PC-9 (cell line): Measurements from ENCODE around the gene PTPRD. TPM values are rescaled to one million over a fixed set of nuclear protein-coding genes. Genes with fewer than 3 reads are reported as not detected.

Experiments
- BruUV-seq: library from RNA; stranded (reverse); fragments of 400-500 nt; replicated peaks from 2 replicates; lab custom pipeline; 2021; lab: Mats Ljungman, UMichigan
- CTCF ChIA-PET: fragments of 300-600 bp; sonication (Branson Sonifier 250); formaldehyde crosslinking; loops from one replicate; lab custom pipeline; 2022; ENCODE audit warnings: antibody characterized with exemption; lab: Charles Lee
- POLR2A ChIA-PET: fragments of 300-600 bp; sonication (Branson Sonifier 250); formaldehyde crosslinking; loops from one replicate; lab custom pipeline; 2022; ENCODE audit warnings: antibody characterized with exemption; ENCODE audit not compliant: unreplicated experiment; lab: Charles Lee
- DNase-seq, 2 experiments: peaks; one replicate each; pipeline versions ENCODE4 v3.0.0 to v3.0.0-alpha.2; 2015 to 2022; ENCODE audit warnings: mixed read lengths in 1 of 2
- H2AFZ ChIP-seq: fragments of 200-600 bp; sonication (generic); 2 replicates; pipeline ENCODE4 v1.8.1; 2017; ENCODE audit warnings: antibody characterized with exemption
- H3F3A ChIP-seq: fragments of 200-600 bp; sonication (generic); 2 replicates; pipeline ENCODE4 v1.8.1; 2017; ENCODE audit warnings: antibody characterized with exemption, mild to moderate bottlenecking, low read depth; ENCODE audit not compliant: insufficient read depth
- H3K27ac ChIP-seq: fragments of 200-600 bp; sonication (generic); 2 replicates; pipeline ENCODE4 v1.6.1; 2016; ENCODE audit warnings: mixed run types
- H3K27me3 ChIP-seq: fragments of 200-600 bp; sonication (generic); 2 replicates; pipeline ENCODE4 v1.6.1; 2016; ENCODE audit warnings: low read depth, mixed run types; ENCODE audit not compliant: insufficient read depth
- H3K36me3 ChIP-seq: fragments of 200-600 bp; sonication (generic); 2 replicates; pipeline ENCODE4 v1.6.1; 2016; ENCODE audit warnings: low read depth, mixed run types
- H3K4me1 ChIP-seq: fragments of 200-600 bp; sonication (generic); replicated peaks from 2 replicates; pipeline ENCODE4 v1.6.1; 2016; ENCODE audit warnings: mixed run types; ENCODE audit not compliant: insufficient read depth
- H3K4me2 ChIP-seq: fragments of 200-600 bp; sonication (generic); 2 replicates; pipeline ENCODE4 v1.6.1; 2017; ENCODE audit warnings: mixed run types
- H3K4me3 ChIP-seq: fragments of 200-600 bp; sonication (generic); 2 replicates; pipeline ENCODE4 v1.6.1; 2016; ENCODE audit warnings: mixed run types
- H3K79me2 ChIP-seq: fragments of 200-600 bp; sonication (generic); 2 replicates; pipeline ENCODE4 v1.6.1; 2017; ENCODE audit warnings: low read depth, mixed run types
- H3K9me2 ChIP-seq: fragments of 200-600 bp; sonication (generic); 2 replicates; pipeline ENCODE4 v1.8.1; 2017; ENCODE audit warnings: mild to moderate bottlenecking; ENCODE audit not compliant: insufficient read depth
- H3K9me3 ChIP-seq: fragments of 200-600 bp; sonication (generic); 2 replicates; pipeline ENCODE4 v1.8.1; 2016; ENCODE audit warnings: low read depth; ENCODE audit not compliant: insufficient read depth
- H4K20me1 ChIP-seq: fragments of 200-600 bp; sonication (generic); 2 replicates; pipeline ENCODE4 v1.8.1; 2017; ENCODE audit not compliant: insufficient read depth
- EZH2 ChIP-seq: fragments of 200-600 bp; sonication (generic); IDR thresholded peaks from 2 replicates; pipeline ENCODE4 v1.8.0; 2017; ENCODE audit warnings: antibody characterized with exemption, low read depth
- intact Hi-C: fragments of 100-400 bp; cut with micrococcal nuclease; formaldehyde crosslinking; loops from one replicate; pipeline ENCODE4 v1.10.0; 2022; ENCODE audit not compliant: unreplicated experiment
- total RNA-seq: library from RNA; stranded (reverse); gene quantifications from 2 replicates; pipeline ENCODE4 v1.2.3, GENCODE V29; 2021
- TF ChIP-seq, protein P1 (sequence below): fragments of 200-600 bp; sonication (generic); conservative IDR thresholded peaks from 2 replicates; pipeline ENCODE4 v1.6.1; 2017; ENCODE audit warnings: mixed run types, antibody characterized with exemption, mild to moderate bottlenecking, moderate library complexity

Gene PTPRD
- total RNA-seq, 1 experiment from 2014 or later, result not detected

DNA sequence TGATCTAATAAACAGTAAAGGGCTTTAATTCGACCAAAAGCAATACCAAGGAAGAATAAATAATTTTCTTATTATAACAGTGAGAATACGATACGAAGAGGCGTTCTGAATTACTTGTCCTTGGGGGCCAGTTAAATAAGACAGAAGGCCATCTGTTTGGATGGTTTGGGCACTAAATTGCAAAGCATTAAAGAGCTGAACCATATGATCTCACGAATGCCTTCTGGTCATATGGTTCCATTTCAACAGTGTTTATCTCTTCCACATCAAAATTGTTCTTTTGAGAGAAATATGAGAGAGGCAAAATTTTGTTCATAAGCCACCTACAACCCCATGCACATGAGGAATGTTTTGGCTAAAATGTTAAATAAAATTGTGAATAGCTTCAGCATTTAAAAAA is 605.4 kb downstream of the PTPRD start:
- Histone ChIP-seq H3K4me2 (no peak overlapping the region), H3K27me3 (no peaks in the 10 kb centered on the region), H3K9me3 (no peaks in the 10 kb centered on the region), H3K4me3 (no peak overlapping the region), H3K79me2 (no peaks in the 10 kb centered on the region), H3K27ac (no peak overlapping the region), H3K36me3 (no peaks in the 10 kb centered on the region), H3K4me1 (no peaks in the 10 kb centered on the region), H3F3A (no peaks in the 10 kb centered on the region), H4K20me1 (no peaks in the 10 kb centered on the region), H3K9me2 (no peaks in the 10 kb centered on the region), H2AFZ (no peak overlapping the region)
- no peak for DNase-seq
- TF ChIP-seq, protein P1, sequence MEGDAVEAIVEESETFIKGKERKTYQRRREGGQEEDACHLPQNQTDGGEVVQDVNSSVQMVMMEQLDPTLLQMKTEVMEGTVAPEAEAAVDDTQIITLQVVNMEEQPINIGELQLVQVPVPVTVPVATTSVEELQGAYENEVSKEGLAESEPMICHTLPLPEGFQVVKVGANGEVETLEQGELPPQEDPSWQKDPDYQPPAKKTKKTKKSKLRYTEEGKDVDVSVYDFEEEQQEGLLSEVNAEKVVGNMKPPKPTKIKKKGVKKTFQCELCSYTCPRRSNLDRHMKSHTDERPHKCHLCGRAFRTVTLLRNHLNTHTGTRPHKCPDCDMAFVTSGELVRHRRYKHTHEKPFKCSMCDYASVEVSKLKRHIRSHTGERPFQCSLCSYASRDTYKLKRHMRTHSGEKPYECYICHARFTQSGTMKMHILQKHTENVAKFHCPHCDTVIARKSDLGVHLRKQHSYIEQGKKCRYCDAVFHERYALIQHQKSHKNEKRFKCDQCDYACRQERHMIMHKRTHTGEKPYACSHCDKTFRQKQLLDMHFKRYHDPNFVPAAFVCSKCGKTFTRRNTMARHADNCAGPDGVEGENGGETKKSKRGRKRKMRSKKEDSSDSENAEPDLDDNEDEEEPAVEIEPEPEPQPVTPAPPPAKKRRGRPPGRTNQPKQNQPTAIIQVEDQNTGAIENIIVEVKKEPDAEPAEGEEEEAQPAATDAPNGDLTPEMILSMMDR, result no peak
- no peak for TF ChIP-seq EZH2
- no TSS peak for BruUV-seq
- intact Hi-C loops, result no loop called here
- POLR2A ChIA-PET, result no interaction called here
- CTCF ChIA-PET, result no interaction called here

- H3K79me2 ChIP-seq, result no peaks in the 10 kb centered on the region
- no peaks in the 10 kb centered on the region for H3K36me3 ChIP-seq
- no peak overlapping the region for H2AFZ ChIP-seq
- H3K4me2 ChIP-seq, result no peak overlapping the region
- no peak for DNase-seq
- TF ChIP-seq, protein P1, result no peak
- TF ChIP-seq EZH2, result no peak
- H3K4me1 ChIP-seq, result no peaks in the 10 kb centered on the region
- H3K4me3 ChIP-seq, result no peak overlapping the region
- BruUV-seq, result no TSS peak
- no peaks in the 10 kb centered on the region for H3K9me2 ChIP-seq
- H3F3A ChIP-seq, result no peaks in the 10 kb centered on the region
- H3K9me3 ChIP-seq, result no peaks in the 10 kb centered on the region
- H3K27me3 ChIP-seq, result no peaks in the 10 kb centered on the region
- no peak overlapping the region for H3K27ac ChIP-seq
- ChIA-PET CTCF (no interaction called here), POLR2A (no interaction called here)
- intact Hi-C loops, result no loop called here
- H4K20me1 ChIP-seq, result no peaks in the 10 kb centered on the region
Observed at GRCh38 chr9:10005206-10005605, 607.6 kb downstream of the PTPRD start.

DNA sequence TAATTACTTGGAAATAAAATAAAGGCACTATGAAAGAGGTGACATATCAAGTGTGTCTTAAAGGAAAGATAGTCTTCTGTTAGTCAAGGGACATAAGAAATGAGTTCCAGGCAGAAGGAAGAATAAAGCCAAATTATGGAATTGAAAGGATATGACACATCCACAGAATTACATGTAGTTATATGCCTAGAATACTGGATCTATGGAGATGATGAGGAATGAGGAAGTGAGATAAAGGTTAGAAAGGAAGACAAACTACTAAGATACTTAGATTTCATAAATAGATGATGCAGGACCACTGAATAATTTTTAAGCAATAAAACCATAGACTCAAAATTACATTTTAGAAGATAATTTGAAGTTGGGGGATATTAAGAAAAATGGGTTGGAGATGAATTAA is 609.8 kb downstream of the PTPRD start:
- Histone ChIP-seq H3K4me2 (no peak overlapping the region), H3K27me3 (no peaks in the 10 kb centered on the region), H2AFZ (no peak overlapping the region), H3K79me2 (no peaks in the 10 kb centered on the region), H4K20me1 (no peaks in the 10 kb centered on the region), H3K4me1 (no peaks in the 10 kb centered on the region), H3K27ac (no peak overlapping the region), H3K4me3 (no peak overlapping the region), H3K36me3 (no peaks in the 10 kb centered on the region), H3K9me2 (no peaks in the 10 kb centered on the region), H3F3A (no peaks in the 10 kb centered on the region), H3K9me3 (no peaks in the 10 kb centered on the region)
- ChIA-PET POLR2A (no interaction called here), CTCF (no interaction called here)
- TF ChIP-seq, protein P1, result no peak
- no peak for TF ChIP-seq EZH2
- intact Hi-C loops, result no loop called here
- DNase-seq, result no peak
- BruUV-seq, result no TSS peak
